HepG2 (cell line): ENCODE data around the gene EXOC7. TPM values are rescaled to one million over a fixed set of nuclear protein-coding genes. Genes with fewer than 3 reads are reported as not detected.

ENCODE experiments used
- ASH2L ChIP-seq: fragments of 300-600, 200-600 bp; sonication (generic); IDR thresholded peaks from 2 replicates; pipeline ENCODE4 v1.7.0; 2017; ENCODE audit warnings: low read depth, mild to moderate bottlenecking, moderate library complexity, mixed read lengths, low read length; ENCODE audit not compliant: insufficient read length
- FOXJ3 ChIP-seq: sonication (generic); formaldehyde crosslinking; IDR thresholded peaks from 2 replicates; pipeline ENCODE4 v1.4.0; 2020; ENCODE audit warnings: missing genetic modification reagents, mild to moderate bottlenecking, borderline replicate concordance
- IRF2 ChIP-seq: IDR thresholded peaks from 2 replicates; pipeline ENCODE4 v1.6.1; 2018; ENCODE audit warnings: missing genetic modification reagents, missing compliant biosample characterization
- MYNN ChIP-seq: sonication (generic); formaldehyde crosslinking; IDR thresholded peaks from 2 replicates; pipeline ENCODE4 v1.4.0; 2020; ENCODE audit warnings: mild to moderate bottlenecking, low read depth, missing genetic modification reagents
- PHF8 ChIP-seq: sonication (generic); formaldehyde crosslinking; IDR thresholded peaks from 2 replicates; pipeline ENCODE4 v1.5.0; 2020; ENCODE audit warnings: missing genetic modification reagents
- PITX1 ChIP-seq: sonication (generic); formaldehyde crosslinking; IDR thresholded peaks from 2 replicates; pipeline ENCODE4 v1.5.1; 2020; ENCODE audit warnings: mild to moderate bottlenecking, missing genetic modification reagents
- XRCC5 ChIP-seq: fragments of 200-400 bp; formaldehyde crosslinking; optimal IDR thresholded peaks from 2 replicates; pipeline ENCODE3; 2017; ENCODE audit warnings: mild to moderate bottlenecking, low read length
- ZNF513 ChIP-seq: sonication (generic); formaldehyde crosslinking; conservative IDR thresholded peaks from 2 replicates; pipeline ENCODE4 v1.5.0; 2020; ENCODE audit warnings: missing genetic modification reagents
- ZNF543 ChIP-seq: sonication (generic); formaldehyde crosslinking; IDR thresholded peaks from 2 replicates; pipeline ENCODE4 v1.4.0; 2020; ENCODE audit warnings: mild to moderate bottlenecking, missing genetic modification reagents
- ZNF747 ChIP-seq: sonication (generic); formaldehyde crosslinking; IDR thresholded peaks from 2 replicates; pipeline ENCODE4 v1.8.1; 2023; ENCODE audit warnings: missing genetic modification reagents, mild to moderate bottlenecking, borderline replicate concordance
- ZSCAN25 ChIP-seq: sonication (generic); formaldehyde crosslinking; IDR thresholded peaks from 2 replicates; pipeline ENCODE4 v1.8.0; 2022; ENCODE audit warnings: mild to moderate bottlenecking, missing genetic modification reagents
- polyA plus RNA-seq, 8 experiments: library from polyadenylated mRNA; depleted of rRNA in 3 of 8; stranded (reverse) in 7 of 8; unstranded in 1 of 8; fragments of >200 nt; fragmentation: Illumina TruSeq in 4 of 8; extraction: Trizol in 4 of 8; gene quantifications; 2 replicates each; pipeline versions ENCODE4 v1.2.1 to v1.2.3, GENCODE V29; 2011 to 2016; ENCODE audit warnings: low read depth in 4 of 8, missing spikeins in 1 of 8, mixed read lengths in 1 of 8; ENCODE audit not compliant: insufficient read depth in 1 of 8
- total RNA-seq, 5 experiments: library from RNA; depleted of rRNA; stranded (reverse); fragments of >200 nt; fragmentation: Illumina TruSeq; extraction: Trizol; gene quantifications; 2 replicates each; pipeline ENCODE4 v1.2.3, GENCODE V29; 2016; ENCODE audit warnings: low read depth in 1 of 5
- TF ChIP-seq, protein P1 (sequence below): sonication (generic); formaldehyde crosslinking; IDR thresholded peaks from 2 replicates; pipeline ENCODE4 v1.8.0; 2022; ENCODE audit warnings: missing genetic modification reagents, mild to moderate bottlenecking, borderline replicate concordance
- TF ChIP-seq, protein P2 (sequence below): sonication (generic); formaldehyde crosslinking; IDR thresholded peaks from 2 replicates; pipeline ENCODE4 v1.4.0; 2020; ENCODE audit warnings: missing genetic modification reagents, borderline replicate concordance
- TF ChIP-seq, protein P3 (sequence below): sonication (generic); formaldehyde crosslinking; IDR thresholded peaks from 2 replicates; pipeline ENCODE4 v1.8.0; 2022; ENCODE audit warnings: missing genetic modification reagents, mild to moderate bottlenecking, moderate library complexity, borderline replicate concordance
- TF ChIP-seq, protein P4 (sequence below): sonication (generic); formaldehyde crosslinking; conservative IDR thresholded peaks from 2 replicates; pipeline ENCODE4 v1.8.0; 2022; ENCODE audit warnings: low read depth, missing genetic modification reagents

The EXOC7 gene
- total and polyA plus RNA-seq, 2 of the 13 experiments (the other 11 are each of a cell fraction or from before 2014, with no cell fraction given) = 86.9 to 116 TPM

DNA sequence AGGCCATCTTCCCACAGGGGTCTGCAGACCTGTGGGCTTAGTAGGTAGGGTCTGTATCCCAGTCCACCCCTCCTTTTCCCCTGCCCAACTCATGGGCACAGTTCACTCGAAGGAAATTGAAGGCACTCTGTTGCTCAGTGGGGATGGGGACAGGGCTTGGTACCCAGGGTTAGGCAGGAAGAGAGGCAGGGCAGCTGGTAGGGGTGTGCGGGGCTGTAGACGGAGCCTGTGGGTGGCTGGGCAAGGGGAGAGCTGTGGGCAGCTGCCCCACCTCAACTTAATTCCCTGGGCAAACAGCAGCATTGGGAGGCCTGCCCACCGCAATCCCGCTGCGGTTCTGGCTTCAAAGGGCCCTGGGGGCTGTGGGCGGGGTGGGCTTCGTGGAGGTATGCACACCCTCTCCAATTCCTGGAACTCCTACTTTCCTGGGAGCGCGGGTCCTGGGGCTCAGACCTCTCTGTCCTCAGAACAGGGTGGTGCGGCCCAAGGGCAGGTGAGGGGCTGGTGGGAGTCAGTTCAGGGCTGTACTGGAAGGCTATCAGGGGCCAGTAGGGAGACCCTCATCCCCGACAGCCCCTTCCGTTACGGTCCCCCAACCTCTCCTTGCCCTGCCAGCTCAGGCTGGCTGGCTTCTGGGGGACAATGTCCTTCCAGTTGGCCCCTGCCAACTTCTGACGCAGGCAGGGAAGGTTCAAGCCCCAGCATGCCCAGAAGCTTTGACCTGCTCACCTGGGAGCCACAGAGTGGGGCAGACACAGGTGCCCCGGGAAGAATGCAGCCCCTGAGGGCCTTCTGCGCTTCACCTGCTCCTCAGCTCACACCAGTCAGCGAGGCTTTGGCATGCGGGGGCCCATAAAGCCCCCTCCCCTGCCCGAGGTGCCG, 28.3 kb upstream of the EXOC7 start (continued):
- TF ChIP-seq, protein P1, sequence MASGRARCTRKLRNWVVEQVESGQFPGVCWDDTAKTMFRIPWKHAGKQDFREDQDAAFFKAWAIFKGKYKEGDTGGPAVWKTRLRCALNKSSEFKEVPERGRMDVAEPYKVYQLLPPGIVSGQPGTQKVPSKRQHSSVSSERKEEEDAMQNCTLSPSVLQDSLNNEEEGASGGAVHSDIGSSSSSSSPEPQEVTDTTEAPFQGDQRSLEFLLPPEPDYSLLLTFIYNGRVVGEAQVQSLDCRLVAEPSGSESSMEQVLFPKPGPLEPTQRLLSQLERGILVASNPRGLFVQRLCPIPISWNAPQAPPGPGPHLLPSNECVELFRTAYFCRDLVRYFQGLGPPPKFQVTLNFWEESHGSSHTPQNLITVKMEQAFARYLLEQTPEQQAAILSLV (CRISPR knock-in tag) = peak; percentile 71; the same call in 1 of the 2 replicates
- TF ChIP-seq ASH2L (no peak), ZNF543 (CRISPR knock-in tag) (no peak), XRCC5 (no peak), MYNN (no peak), IRF2 (0 out of 2 replicates have a peak, but pooled peaks have one; percentile 12), ZSCAN25 (CRISPR knock-in tag) (peak; percentile 73; the same call in 1 of the 2 replicates), FOXJ3 (CRISPR knock-in tag) (no peak), PITX1 (CRISPR knock-in tag) (peak; percentile 63; the same call in 1 of the 2 replicates), PHF8 (CRISPR knock-in tag) (no peak; the same call in 1 of the 2 replicates), ZNF513 (no peak), ZNF747 (CRISPR knock-in tag) (no peak)
- TF ChIP-seq, protein P2, sequence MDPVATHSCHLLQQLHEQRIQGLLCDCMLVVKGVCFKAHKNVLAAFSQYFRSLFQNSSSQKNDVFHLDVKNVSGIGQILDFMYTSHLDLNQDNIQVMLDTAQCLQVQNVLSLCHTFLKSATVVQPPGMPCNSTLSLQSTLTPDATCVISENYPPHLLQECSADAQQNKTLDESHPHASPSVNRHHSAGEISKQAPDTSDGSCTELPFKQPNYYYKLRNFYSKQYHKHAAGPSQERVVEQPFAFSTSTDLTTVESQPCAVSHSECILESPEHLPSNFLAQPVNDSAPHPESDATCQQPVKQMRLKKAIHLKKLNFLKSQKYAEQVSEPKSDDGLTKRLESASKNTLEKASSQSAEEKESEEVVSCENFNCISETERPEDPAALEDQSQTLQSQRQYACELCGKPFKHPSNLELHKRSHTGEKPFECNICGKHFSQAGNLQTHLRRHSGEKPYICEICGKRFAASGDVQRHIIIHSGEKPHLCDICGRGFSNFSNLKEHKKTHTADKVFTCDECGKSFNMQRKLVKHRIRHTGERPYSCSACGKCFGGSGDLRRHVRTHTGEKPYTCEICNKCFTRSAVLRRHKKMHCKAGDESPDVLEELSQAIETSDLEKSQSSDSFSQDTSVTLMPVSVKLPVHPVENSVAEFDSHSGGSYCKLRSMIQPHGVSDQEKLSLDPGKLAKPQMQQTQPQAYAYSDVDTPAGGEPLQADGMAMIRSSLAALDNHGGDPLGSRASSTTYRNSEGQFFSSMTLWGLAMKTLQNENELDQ (CRISPR knock-in tag) = no peak
- TF ChIP-seq, protein P3, sequence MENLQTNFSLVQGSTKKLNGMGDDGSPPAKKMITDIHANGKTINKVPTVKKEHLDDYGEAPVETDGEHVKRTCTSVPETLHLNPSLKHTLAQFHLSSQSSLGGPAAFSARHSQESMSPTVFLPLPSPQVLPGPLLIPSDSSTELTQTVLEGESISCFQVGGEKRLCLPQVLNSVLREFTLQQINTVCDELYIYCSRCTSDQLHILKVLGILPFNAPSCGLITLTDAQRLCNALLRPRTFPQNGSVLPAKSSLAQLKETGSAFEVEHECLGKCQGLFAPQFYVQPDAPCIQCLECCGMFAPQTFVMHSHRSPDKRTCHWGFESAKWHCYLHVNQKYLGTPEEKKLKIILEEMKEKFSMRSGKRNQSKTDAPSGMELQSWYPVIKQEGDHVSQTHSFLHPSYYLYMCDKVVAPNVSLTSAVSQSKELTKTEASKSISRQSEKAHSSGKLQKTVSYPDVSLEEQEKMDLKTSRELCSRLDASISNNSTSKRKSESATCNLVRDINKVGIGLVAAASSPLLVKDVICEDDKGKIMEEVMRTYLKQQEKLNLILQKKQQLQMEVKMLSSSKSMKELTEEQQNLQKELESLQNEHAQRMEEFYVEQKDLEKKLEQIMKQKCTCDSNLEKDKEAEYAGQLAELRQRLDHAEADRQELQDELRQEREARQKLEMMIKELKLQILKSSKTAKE (CRISPR knock-in tag) = no peak
- TF ChIP-seq, protein P4, sequence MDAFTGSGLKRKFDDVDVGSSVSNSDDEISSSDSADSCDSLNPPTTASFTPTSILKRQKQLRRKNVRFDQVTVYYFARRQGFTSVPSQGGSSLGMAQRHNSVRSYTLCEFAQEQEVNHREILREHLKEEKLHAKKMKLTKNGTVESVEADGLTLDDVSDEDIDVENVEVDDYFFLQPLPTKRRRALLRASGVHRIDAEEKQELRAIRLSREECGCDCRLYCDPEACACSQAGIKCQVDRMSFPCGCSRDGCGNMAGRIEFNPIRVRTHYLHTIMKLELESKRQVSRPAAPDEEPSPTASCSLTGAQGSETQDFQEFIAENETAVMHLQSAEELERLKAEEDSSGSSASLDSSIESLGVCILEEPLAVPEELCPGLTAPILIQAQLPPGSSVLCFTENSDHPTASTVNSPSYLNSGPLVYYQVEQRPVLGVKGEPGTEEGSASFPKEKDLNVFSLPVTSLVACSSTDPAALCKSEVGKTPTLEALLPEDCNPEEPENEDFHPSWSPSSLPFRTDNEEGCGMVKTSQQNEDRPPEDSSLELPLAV (CRISPR knock-in tag) = no peak
